Glutamatergic neuron (in vitro differentiated cells): ENCODE data around the gene HPCA. TPM values are rescaled to one million over a fixed set of nuclear protein-coding genes. Genes with fewer than 3 reads are reported as not detected.

Experiments used
- DNase-seq: peaks from one replicate; pipeline ENCODE4 v3.0.0; 2022
- H3K27ac Mint-ChIP-seq: one replicate; pipeline ENCODE4 v1.8.0; 2020; ENCODE audit warnings: mild to moderate bottlenecking, mixed read lengths, inconsistent platforms; ENCODE audit not compliant: unreplicated experiment
- H3K27me3 Mint-ChIP-seq: one replicate; pipeline ENCODE4 v1.8.0; 2020; ENCODE audit warnings: mild to moderate bottlenecking, moderate library complexity, mixed read lengths, inconsistent platforms; ENCODE audit not compliant: unreplicated experiment
- H3K36me3 Mint-ChIP-seq: one replicate; pipeline ENCODE4 v1.8.0; 2020; ENCODE audit warnings: mild to moderate bottlenecking, mixed read lengths, inconsistent platforms; ENCODE audit not compliant: unreplicated experiment
- H3K4me1 Mint-ChIP-seq: one replicate; pipeline ENCODE4 v1.8.0; 2020; ENCODE audit warnings: mild to moderate bottlenecking, low read depth, mixed read lengths, inconsistent platforms; ENCODE audit not compliant: unreplicated experiment
- H3K4me3 Mint-ChIP-seq: one replicate; pipeline ENCODE4 v1.8.0; 2020; ENCODE audit warnings: mild to moderate bottlenecking, mixed read lengths, inconsistent platforms; ENCODE audit not compliant: unreplicated experiment
- H3K9me3 Mint-ChIP-seq: one replicate; pipeline ENCODE4 v1.8.0; 2020; ENCODE audit warnings: mild to moderate bottlenecking, moderate library complexity, mixed read lengths, inconsistent platforms; ENCODE audit not compliant: unreplicated experiment
- long read RNA-seq: library from polyadenylated mRNA; unstranded; transcript quantifications from one replicate; pipeline ENCODE4 v2.0.0, GENCODE V29; 2020; ENCODE audit not compliant: unreplicated experiment
- total RNA-seq: library from RNA; stranded (reverse); fragmentation: NEBNext Ultra II Directional; extraction: Animal tissue kit (Norgen Biotek cat#: 25700); gene quantifications from one replicate; pipeline ENCODE4 v1.2.1, GENCODE V29; 2021; ENCODE audit not compliant: unreplicated experiment
- TF ChIP-seq, protein P1 (sequence below): fragments of 200-600 bp; sonication (generic); IDR thresholded peaks from one replicate; pipeline ENCODE4 v1.5.0; 2021; ENCODE audit not compliant: partially characterized antibody, unreplicated experiment

The HPCA gene
- total RNA-seq: 156 TPM
- long read RNA-seq, transcript HPCA-201 (4 exons, 1,468 nt): major isoform, 6 of 17 reads
- long read RNA-seq, transcript HPCA-202 (3 exons, 539 nt): minor isoform, 5 of 17 reads
- long read RNA-seq, partial matches to known transcripts: 4 of 17 reads
- long read RNA-seq, other reads (novel, unspliced or antisense): 1 of 17 reads

DNA sequence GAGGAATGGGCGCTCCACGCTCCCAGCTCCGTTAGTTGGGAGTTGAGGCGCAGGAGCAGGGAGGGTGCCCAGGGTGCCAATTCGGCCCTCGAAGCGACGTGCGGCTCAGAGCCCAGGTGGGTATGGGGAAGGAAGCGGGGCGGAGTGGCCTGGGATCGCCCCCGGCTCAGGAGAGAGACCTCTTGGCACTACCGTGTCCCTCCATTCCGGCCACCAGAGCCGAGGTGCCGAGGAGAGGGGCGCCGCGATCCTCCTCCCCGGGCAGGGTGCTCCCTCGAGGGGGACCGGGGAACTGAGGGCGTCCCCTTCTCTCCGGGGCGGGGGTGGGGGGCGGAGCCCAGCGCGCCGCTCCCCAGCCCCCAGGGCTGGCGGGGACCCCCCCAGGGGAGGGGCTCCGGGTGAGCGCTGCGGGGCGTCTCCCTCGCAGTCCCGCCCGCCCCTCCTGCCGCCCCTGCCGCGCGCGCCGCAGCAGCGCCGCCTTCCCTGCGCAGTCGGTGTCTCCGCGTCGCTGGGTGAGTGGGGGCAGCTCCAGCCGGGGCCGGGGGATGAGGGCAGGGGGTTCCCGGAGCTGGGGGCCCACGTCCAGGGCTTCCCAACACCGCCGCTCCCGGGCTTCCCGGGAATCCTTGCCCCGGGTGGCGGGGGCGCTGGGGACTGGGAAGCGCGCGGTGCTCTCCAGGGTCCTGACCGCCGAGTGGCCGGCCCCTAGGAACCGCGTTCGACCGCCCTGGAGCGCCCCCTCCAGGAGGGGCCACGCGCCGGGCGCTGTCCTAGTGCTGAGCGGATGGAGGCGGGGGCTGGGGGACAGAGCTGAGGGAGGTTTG is at the start of gene HPCA:
HPCA (plus strand) TSS at position 488 of the 824 bp plus-strand sequence. CDS start 2,408 bp downstream, outside the sequence.
- TF ChIP-seq, protein P1, sequence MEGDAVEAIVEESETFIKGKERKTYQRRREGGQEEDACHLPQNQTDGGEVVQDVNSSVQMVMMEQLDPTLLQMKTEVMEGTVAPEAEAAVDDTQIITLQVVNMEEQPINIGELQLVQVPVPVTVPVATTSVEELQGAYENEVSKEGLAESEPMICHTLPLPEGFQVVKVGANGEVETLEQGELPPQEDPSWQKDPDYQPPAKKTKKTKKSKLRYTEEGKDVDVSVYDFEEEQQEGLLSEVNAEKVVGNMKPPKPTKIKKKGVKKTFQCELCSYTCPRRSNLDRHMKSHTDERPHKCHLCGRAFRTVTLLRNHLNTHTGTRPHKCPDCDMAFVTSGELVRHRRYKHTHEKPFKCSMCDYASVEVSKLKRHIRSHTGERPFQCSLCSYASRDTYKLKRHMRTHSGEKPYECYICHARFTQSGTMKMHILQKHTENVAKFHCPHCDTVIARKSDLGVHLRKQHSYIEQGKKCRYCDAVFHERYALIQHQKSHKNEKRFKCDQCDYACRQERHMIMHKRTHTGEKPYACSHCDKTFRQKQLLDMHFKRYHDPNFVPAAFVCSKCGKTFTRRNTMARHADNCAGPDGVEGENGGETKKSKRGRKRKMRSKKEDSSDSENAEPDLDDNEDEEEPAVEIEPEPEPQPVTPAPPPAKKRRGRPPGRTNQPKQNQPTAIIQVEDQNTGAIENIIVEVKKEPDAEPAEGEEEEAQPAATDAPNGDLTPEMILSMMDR: peak; percentile 48
- Mint-ChIP-seq H3K36me3 (peaks cover 7% of the 10 kb centered on the region), H3K27me3 (peaks cover 10% of the 10 kb centered on the region), H3K4me1 (peaks cover 48% of the 10 kb centered on the region), H3K9me3 (peaks cover 17% of the 10 kb centered on the region), H3K27ac (peak within 1 kb of the TSS; percentile 92), H3K4me3 (peak within 1 kb of the TSS; percentile 96)
- peak; percentile 80 for DNase-seq

DNA sequence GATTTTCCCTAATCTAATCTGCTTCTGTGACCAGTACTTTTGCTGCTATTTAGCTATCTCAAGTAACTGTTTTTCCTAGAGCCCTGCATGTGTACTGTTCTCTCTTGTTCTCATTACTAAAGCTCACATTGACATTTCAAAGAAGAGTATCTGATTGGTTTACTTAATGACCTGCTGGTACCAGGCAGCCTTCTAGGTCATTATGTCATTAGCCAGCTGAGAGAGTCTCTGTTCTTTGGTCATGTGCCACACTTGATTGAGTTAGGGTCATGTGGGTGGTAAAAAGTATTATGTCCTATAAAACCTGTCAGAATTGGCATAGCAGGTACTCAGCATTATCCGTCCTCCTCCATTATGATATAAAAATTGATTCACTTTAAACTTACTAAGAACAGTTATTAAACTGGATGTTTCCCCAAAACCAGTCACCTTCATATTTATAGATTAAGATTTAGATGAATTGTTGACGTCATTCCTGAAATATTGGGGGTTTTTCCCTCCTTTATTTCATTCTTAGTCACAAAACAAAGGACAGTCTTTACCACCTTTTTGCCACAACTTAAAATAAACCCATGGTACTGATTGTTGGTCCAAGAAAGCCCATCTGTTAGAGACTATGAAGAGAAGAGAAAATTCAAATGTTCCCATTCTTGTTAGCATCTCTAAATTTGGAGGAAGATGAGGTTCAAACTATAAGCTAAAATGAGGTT is 37.8 kb upstream of the HPCA start:
- Mint-ChIP-seq H3K9me3 (no peaks in the 10 kb centered on the region), H3K27me3 (no peaks in the 10 kb centered on the region), H3K4me3 (no peak overlapping the region), H3K4me1 (no peaks in the 10 kb centered on the region), H3K27ac (peak overlapping the region; percentile 83), H3K36me3 (no peaks in the 10 kb centered on the region)
- TF ChIP-seq, protein P1: no peak
- no peak for DNase-seq

DNA sequence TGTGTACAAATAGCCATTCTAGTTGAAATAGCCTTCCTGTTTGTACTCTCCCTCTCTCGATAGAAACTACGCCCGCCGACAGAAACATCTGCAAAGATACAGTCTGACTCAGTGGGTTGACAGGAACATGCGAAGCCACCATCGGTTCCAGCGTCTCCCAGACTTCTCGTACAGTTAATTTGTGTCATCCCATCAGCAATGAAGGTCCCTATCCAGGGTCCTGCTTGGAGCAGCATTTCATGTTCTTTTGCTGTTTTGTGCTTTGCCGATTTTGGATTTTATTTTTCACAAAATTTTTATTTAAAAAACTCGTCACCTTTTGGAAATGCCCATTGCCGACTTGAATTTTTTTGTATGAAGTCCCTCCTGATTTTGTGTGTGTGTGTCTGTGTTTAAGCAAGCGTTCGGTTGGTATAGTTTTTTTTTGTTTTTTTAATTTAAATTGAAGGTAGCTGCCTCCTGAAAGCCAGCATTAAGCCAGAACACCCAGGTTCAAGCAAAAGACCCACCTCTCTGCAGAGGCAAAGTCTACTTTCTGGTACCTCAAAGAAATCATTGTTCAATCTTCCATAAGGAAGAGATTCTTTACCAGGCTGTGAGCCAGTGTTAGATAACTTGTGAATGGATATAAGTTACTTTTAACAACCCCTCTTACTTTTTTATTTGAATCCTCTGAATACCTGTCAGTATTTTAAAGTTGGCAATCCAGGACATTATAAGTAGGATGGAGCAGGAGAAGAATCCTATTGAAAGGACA is 30.3 kb upstream of the HPCA start:
- TF ChIP-seq, protein P1: no peak
- no peak for DNase-seq
- Mint-ChIP-seq H3K27me3 (no peaks in the 10 kb centered on the region), H3K27ac (no peak overlapping the region), H3K36me3 (no peaks in the 10 kb centered on the region), H3K4me1 (peaks cover 6% of the 10 kb centered on the region), H3K4me3 (no peak overlapping the region), H3K9me3 (no peaks in the 10 kb centered on the region)

DNA sequence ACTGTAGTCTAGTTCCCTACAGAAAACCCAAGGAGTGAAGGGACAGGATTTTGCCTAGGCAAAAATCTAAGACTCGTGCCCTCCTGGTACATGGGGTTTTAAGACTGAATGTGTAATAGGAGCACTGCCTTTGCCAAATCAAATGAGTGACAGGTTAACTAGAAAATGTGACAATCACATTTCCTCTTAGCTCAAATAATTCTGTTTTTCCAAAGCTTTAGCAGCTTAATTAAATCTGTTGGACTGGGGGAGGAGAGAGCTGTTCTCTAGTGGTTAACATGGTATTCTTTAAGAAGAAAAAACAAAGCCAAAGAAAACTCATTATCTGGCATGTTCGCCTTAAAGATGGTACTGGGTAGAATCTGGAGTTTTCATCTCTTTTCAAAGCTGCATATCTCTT is 28.2 kb upstream of the HPCA start:
- Mint-ChIP-seq H3K27me3 (peaks cover 6% of the 10 kb centered on the region), H3K27ac (no peak overlapping the region), H3K9me3 (peaks cover 2% of the 10 kb centered on the region), H3K4me3 (no peak overlapping the region), H3K4me1 (peaks cover 10% of the 10 kb centered on the region), H3K36me3 (peaks cover 13% of the 10 kb centered on the region)
- TF ChIP-seq, protein P1: no peak
- no peak for DNase-seq
